Activated naive CD4-positive, alpha-beta T cell treated with anti-CD3 and anti-CD28 coated beads, Interleukin-2, amount 50 U/mL, for 72 hours (primary cell): ENCODE data around the gene ZNF207. TPM values are rescaled to one million over a fixed set of nuclear protein-coding genes. Genes with fewer than 3 reads are reported as not detected.
"Not testable (repeated sequence)": the region's sequence is repeated elsewhere in the genome, so short reads cannot be mapped to it uniquely, and the experiment has no call there.

Source experiments
- ATAC-seq, 2 donors: fragments of 150-1000 bp; cut with Tn5 transposase; 2 replicates each; pipeline ENCODE4 v1.10.0; 2021; ENCODE audit warnings: mild to moderate bottlenecking in 2 of 2, moderate library complexity in 2 of 2
- DNase-seq, 2 donors: peaks; one replicate each; pipeline ENCODE4 v3.0.0; 2021 to 2022; ENCODE audit warnings: low spot score in 2 of 2
- H3K27ac Mint-ChIP-seq, 2 donors: one replicate each; pipeline ENCODE4 v1.8.0; 2022; ENCODE audit warnings: mild to moderate bottlenecking in 2 of 2, mixed read lengths in 2 of 2
- H3K36me3 Mint-ChIP-seq, 2 donors: one replicate each; pipeline ENCODE4 v1.8.0; 2022; ENCODE audit warnings: mixed read lengths in 2 of 2
- H3K9me3 Mint-ChIP-seq, 2 donors: one replicate each; pipeline ENCODE4 v1.8.0; 2022; ENCODE audit warnings: mixed read lengths in 2 of 2
- total RNA-seq, 2 donors: library from RNA; stranded (reverse); gene quantifications; one replicate each; pipeline ENCODE4 v1.2.3, GENCODE V29; 2022

ZNF207 gene
- 100 to 1,000 TPM; 255 to 256 TPM for total RNA-seq

DNA sequence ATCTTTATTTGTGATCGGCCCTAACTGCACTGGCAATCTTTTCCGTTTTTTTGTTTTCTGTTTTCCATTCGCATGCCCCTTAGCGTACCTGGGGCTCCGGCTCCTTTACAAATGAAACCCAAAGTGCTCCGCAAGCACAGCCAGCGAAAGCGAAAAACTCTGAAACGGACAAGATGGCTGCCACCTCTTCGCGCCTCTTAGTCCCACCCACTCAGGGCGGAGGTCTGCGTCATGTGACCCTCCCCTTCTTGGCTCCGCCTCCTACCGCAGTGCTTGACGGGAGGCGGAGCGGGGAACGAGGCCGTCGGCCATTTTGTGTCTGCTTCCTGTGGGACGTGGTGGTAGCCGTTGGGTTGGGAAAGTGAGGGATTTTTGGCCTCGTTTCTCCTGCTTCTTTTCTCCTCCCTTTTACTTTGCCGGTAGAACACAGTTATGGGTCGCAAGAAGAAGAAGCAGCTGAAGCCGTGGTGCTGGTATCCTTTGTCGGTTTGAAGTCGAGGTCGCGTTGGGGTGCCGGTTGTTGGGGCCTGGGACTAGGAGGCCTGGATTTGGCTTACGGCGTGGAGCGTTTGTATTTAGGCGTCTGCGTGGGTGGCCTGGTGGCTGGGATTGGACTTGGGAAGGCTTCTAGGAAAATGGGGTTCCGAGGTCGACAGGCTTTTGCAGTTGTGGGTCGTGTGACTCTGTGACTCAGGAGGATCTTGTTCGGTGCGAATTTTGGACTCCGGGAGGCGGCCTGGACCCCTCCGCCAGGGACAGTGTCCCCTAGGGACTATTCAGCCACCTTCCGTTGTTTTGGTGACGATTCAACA, at the start of gene ZNF207:
ZNF207 (plus strand) TSS at position 304 of the 812 bp plus-strand sequence; CDS start at position 433, 129 bp downstream.
- peaks cover 28 to 34% of the 10 kb centered on the region in 2 donors for H3K36me3 Mint-ChIP-seq

GRCh38 chr17:32302037-32302436, 47.9 kb upstream of the ZNF207 start:
- H3K9me3 Mint-ChIP-seq = no peaks in the 10 kb centered on the region
- DNase-seq (no peak), ATAC-seq (no peak)
- H3K36me3 Mint-ChIP-seq = no peaks in the 10 kb centered on the region
- H3K27ac Mint-ChIP-seq = no peak overlapping the region

More for the DNA sequence above, at the start of gene ZNF207:
- peak; percentile 97 to 98 for ATAC-seq
- Mint-ChIP-seq H3K9me3 (no peaks in the 10 kb centered on the region), H3K27ac (peak within 1 kb of the TSS; percentile 99 to 100)
- DNase-seq = peak; percentile 94 to 95

GRCh38 chr17:32302860-32303649, 46.9 kb upstream of the ZNF207 start:
- Mint-ChIP-seq H3K9me3 (no peaks in the 10 kb centered on the region), H3K36me3 (no peaks in the 10 kb centered on the region), H3K27ac (no peak overlapping the region)
- ATAC-seq = no peak
- DNase-seq = no peak

GRCh38 chr17:32303781-32304288, 46.1 kb upstream of the ZNF207 start:
- ATAC-seq = no peak
- Mint-ChIP-seq H3K27ac (no peak overlapping the region), H3K36me3 (no peaks in the 10 kb centered on the region)

GRCh38 chr17:32305049-32305448, 44.9 kb upstream of the ZNF207 start:
- DNase-seq (no peak), ATAC-seq (no peak)
- no peaks in the 10 kb centered on the region for H3K9me3 Mint-ChIP-seq
- H3K27ac Mint-ChIP-seq = no peak overlapping the region
- H3K36me3 Mint-ChIP-seq = no peaks in the 10 kb centered on the region

More at GRCh38 chr17:32303781-32304288, 46.1 kb upstream of the ZNF207 start:
- H3K9me3 Mint-ChIP-seq = no peaks in the 10 kb centered on the region
- DNase-seq = no peak

DNA sequence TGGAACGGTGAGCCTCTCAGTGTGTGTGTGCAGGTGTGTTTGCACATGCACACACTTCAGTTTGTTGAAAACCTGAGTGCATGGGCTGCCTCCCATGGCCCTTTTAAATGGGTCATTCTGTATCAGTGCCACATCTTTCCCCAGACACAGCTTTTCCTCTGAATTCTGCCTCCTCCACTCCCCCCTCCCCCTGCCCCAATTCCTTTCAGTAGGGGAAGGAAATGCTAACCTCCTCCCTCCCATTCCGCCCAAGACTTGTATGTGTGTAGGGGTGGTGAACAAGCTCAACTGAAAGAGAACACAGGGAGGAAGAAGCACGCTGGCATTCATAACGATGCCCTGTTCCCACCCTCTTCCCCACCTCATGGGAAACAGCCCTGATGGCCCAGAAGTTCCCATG, 42.3 kb upstream of the ZNF207 start:
- no peak for DNase-seq
- ATAC-seq = no peak

DNA sequence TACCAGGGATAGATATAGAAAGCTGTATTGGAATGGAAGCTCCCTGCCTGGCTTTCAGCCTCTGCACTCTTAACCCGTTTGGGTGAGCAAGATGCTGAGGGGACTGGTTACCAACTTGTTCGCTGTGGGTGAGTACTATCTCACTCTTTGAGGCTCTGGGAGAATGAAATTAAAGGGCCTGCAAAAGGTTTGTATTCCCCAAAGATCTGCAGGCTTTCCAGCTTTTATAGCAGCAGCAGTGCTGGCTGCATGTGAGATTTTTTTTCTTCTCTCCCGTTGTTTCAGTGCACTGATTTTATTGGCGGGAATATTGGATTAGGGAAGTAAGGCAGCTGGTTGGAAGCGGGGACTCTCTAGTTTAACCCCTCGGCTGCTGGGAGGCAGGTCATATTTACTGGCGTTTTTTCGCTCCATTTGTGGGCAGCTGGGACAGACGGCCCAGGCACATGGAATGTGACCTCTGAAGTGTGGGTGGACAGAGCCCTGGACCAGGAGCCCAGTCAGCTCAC, 38.9 kb upstream of the ZNF207 start:
- Mint-ChIP-seq H3K9me3 (no peaks in the 10 kb centered on the region), H3K27ac (no peak overlapping the region), H3K36me3 (no peaks in the 10 kb centered on the region)
- DNase-seq = no peak
- ATAC-seq = no peak

More for the DNA sequence above, 42.3 kb upstream of the ZNF207 start:
- Mint-ChIP-seq H3K27ac (no peak overlapping the region), H3K9me3 (no peaks in the 10 kb centered on the region), H3K36me3 (no peaks in the 10 kb centered on the region)

- Mint-ChIP-seq H3K36me3 (no peaks in the 10 kb centered on the region), H3K9me3 (no peaks in the 10 kb centered on the region), H3K27ac (no peak overlapping the region)
- DNase-seq (no peak), ATAC-seq (no peak)
Measured at GRCh38 chr17:32314636-32315035, 35.3 kb upstream of the ZNF207 start.

DNA sequence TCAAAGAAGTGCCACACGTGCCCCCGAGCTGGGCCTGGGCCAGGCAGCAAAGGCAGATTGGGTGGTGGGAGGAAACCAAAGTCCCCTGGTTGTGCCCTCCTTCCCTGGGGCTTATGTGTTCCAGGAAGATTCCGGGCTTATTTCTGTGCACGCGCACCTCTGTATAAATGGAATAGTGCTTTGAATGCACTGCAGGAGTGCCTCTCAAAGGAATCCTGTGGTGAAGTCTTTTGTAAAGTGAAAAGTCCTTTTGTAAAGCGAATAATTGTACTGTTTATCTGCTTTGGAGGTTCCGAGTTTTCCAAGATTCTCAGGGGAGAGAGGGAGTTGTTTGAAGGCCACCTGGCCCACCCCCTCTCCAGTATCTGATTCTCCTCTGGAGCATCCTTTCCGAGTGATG, 34.8 kb upstream of the ZNF207 start:
- Mint-ChIP-seq H3K9me3 (no peaks in the 10 kb centered on the region), H3K36me3 (no peaks in the 10 kb centered on the region), H3K27ac (no peak overlapping the region)
- DNase-seq (no peak), ATAC-seq (no peak)

- H3K27ac Mint-ChIP-seq, H3K36me3 Mint-ChIP-seq, DNase-seq, ATAC-seq, H3K9me3 Mint-ChIP-seq: not testable (repeated sequence)
Measured at GRCh38 chr17:32316653-32317052, 33.3 kb upstream of the ZNF207 start.

DNA sequence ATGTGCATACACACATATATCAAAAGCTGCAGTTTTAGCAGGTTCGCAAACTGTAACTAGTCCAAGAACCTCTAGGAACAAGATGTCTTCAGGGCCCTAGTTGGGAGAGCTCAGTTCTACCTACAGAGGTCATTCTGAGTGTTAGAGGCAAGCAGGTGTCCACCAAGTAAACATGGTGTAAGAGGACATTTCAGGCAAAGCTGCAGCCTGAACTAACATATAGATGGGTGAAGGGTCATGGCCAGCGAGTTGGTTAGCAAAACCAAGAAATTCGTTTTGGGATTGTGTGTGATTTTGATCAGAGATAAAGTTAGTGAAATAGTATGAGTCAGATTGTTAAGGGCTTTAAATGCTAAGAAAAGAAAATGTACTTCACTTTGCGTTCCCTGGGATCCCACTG, 32.6 kb upstream of the ZNF207 start:
- Mint-ChIP-seq H3K9me3 (no peaks in the 10 kb centered on the region), H3K27ac (no peak overlapping the region), H3K36me3 (no peaks in the 10 kb centered on the region)
- ATAC-seq = no peak
- DNase-seq = no peak

DNA sequence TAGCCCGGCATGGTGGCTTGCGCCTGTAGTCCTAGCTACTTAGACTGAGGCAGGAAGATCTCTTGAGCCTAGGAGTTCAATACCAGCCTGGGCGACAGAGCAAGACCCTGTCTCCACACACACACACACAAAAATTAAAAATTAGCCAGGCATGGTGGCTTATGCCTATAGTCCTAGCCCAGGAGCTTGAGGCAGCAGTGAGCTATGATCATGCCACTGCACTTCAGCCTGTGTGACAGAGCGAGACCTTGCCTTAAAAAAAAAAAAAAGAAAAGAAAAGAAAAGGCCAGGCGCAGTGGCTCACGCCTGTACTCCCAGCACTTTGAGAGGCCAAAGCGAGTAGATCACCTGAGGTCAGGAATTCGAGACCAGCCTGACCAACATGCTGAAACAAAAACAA, 31.9 kb upstream of the ZNF207 start:
- ATAC-seq (no peak), DNase-seq (no peak)
- Mint-ChIP-seq H3K9me3 (no peaks in the 10 kb centered on the region), H3K36me3 (no peaks in the 10 kb centered on the region), H3K27ac (no peak overlapping the region)

DNA sequence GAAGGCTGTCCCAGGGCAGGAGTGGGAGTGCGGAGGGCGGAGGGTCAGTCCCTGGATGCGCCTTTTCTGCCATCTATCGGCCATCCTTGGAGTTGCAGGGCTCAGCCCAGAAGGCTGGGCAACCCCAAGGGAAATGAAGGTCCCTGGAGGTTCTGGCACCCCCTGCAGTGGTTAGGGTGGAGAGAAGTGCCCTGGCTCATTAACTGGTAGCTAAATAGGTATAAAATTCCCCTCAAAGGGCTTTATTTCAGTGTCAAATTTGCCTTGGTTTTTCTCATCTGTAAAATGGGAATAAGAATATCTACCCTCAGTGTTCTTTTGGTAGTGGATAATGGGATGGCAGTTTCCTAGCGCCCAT, 30.4 kb upstream of the ZNF207 start:
- ATAC-seq (peak; percentile 88 to 93), DNase-seq (peak; percentile 80 to 87)
- Mint-ChIP-seq H3K27ac (no peak overlapping the region), H3K36me3 (no peaks in the 10 kb centered on the region), H3K9me3 (no peaks in the 10 kb centered on the region)

DNA sequence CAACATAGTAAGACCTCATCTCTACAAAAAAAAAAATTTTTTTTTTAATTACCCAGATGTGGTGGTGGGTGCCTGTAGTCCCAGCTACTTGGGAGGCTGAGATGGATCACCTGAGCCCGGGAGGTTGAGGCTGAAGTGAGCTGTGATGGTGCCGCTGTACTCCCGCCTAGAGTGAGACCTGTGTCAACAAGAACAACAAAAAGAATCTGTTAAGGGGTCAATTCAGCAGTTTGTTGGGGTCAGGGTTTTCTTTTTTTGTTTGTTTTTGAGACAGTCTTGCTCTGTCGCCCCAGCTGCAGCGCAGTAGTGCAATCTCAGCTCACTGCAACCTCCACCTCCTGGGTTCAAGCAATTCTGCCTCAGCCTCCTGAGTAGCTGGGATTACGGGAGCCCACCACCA, 29.9 kb upstream of the ZNF207 start:
- not testable (repeated sequence) for ATAC-seq

GRCh38 chr17:32320847-32321246, 29.1 kb upstream of the ZNF207 start:
- Mint-ChIP-seq H3K36me3 (no peaks in the 10 kb centered on the region), H3K27ac (no peak overlapping the region), H3K9me3 (no peaks in the 10 kb centered on the region)
- DNase-seq (no peak), ATAC-seq (no peak)

More for the DNA sequence above, 29.9 kb upstream of the ZNF207 start:
- not testable (repeated sequence) for DNase-seq, H3K9me3 Mint-ChIP-seq, H3K36me3 Mint-ChIP-seq, H3K27ac Mint-ChIP-seq

GRCh38 chr17:32323046-32323445, 26.9 kb upstream of the ZNF207 start:
- DNase-seq (no peak), ATAC-seq (no peak)
- Mint-ChIP-seq H3K9me3 (no peaks in the 10 kb centered on the region), H3K27ac (peak overlapping the region in 1 of 2 donors; percentile 58), H3K36me3 (no peaks in the 10 kb centered on the region)
